Thoracic aorta (tissue), 2 donors: ENCODE results near the gene DGKD. TPM values are rescaled to one million over a fixed set of nuclear protein-coding genes. Genes with fewer than 3 reads are reported as not detected.

ENCODE experiments used
- ATAC-seq: fragments of 150-250 bp; one replicate; pipeline ENCODE4 v1.8.0; 2017; ENCODE audit warnings: low read depth; ENCODE audit not compliant: insufficient number of reproducible peaks, low FRiP score
- DNase-seq: peaks from one replicate; pipeline ENCODE4 v3.0.0-alpha.2; 2020; ENCODE audit warnings: low spot score
- H3K27ac ChIP-seq, 2 donors: fragments of 200-600 bp; sonication (generic); 1 replicate in 1 of 2; 2 replicates in 1 of 2; pipeline ENCODE4 v1.5.1; 2016; ENCODE audit warnings: mild to moderate bottlenecking in 2 of 2, moderate library complexity in 2 of 2
- H3K27me3 ChIP-seq: fragments of 200-600 bp; sonication (generic); replicated peaks from 2 replicates; pipeline ENCODE4 v1.6.0; 2016; ENCODE audit warnings: mild to moderate bottlenecking; ENCODE audit not compliant: insufficient read depth
- H3K36me3 ChIP-seq: fragments of 200-600 bp; sonication (generic); one replicate; pipeline ENCODE4 v1.5.1; 2016
- H3K4me1 ChIP-seq, 2 donors: fragments of 200-600 bp; sonication (generic); 1 replicate in 1 of 2; 2 replicates in 1 of 2; pipeline versions ENCODE4 v1.5.1 to v1.6.0; 2016; ENCODE audit warnings: low read depth in 2 of 2, mild to moderate bottlenecking in 1 of 2; ENCODE audit not compliant: control insufficient read depth in 1 of 2
- H3K4me3 ChIP-seq: fragments of 200-600 bp; sonication (generic); 2 replicates; pipeline ENCODE4 v1.5.1; 2016; ENCODE audit warnings: mild to moderate bottlenecking
- H3K9me3 ChIP-seq: fragments of 200-600 bp; sonication (generic); 2 replicates; pipeline ENCODE4 v1.5.1; 2016
- total RNA-seq, 2 donors: library from RNA; depleted of rRNA; stranded (reverse); fragments of >200 nt; gene quantifications; one replicate each; pipeline versions ENCODE4 v1.1.0 to v1.2.3, GENCODE V29; 2016
- TF ChIP-seq, protein P1 (sequence below): fragments of 200-600 bp; sonication (generic); IDR thresholded peaks from one replicate; pipeline ENCODE4 v1.5.1; 2019; ENCODE audit warnings: antibody characterized with exemption

DGKD gene, protein sequence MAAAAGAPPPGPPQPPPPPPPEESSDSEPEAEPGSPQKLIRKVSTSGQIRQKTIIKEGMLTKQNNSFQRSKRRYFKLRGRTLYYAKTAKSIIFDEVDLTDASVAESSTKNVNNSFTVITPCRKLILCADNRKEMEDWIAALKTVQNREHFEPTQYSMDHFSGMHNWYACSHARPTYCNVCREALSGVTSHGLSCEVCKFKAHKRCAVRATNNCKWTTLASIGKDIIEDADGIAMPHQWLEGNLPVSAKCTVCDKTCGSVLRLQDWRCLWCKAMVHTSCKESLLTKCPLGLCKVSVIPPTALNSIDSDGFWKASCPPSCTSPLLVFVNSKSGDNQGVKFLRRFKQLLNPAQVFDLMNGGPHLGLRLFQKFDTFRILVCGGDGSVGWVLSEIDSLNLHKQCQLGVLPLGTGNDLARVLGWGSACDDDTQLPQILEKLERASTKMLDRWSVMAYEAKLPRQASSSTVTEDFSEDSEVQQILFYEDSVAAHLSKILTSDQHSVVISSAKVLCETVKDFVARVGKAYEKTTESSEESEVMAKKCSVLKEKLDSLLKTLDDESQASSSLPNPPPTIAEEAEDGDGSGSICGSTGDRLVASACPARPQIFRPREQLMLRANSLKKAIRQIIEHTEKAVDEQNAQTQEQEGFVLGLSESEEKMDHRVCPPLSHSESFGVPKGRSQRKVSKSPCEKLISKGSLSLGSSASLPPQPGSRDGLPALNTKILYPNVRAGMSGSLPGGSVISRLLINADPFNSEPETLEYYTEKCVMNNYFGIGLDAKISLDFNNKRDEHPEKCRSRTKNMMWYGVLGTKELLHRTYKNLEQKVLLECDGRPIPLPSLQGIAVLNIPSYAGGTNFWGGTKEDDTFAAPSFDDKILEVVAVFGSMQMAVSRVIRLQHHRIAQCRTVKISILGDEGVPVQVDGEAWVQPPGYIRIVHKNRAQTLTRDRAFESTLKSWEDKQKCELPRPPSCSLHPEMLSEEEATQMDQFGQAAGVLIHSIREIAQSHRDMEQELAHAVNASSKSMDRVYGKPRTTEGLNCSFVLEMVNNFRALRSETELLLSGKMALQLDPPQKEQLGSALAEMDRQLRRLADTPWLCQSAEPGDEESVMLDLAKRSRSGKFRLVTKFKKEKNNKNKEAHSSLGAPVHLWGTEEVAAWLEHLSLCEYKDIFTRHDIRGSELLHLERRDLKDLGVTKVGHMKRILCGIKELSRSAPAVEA
- total RNA-seq, result 10 to 100 TPM; 47.3 to 47.9 TPM

DNA sequence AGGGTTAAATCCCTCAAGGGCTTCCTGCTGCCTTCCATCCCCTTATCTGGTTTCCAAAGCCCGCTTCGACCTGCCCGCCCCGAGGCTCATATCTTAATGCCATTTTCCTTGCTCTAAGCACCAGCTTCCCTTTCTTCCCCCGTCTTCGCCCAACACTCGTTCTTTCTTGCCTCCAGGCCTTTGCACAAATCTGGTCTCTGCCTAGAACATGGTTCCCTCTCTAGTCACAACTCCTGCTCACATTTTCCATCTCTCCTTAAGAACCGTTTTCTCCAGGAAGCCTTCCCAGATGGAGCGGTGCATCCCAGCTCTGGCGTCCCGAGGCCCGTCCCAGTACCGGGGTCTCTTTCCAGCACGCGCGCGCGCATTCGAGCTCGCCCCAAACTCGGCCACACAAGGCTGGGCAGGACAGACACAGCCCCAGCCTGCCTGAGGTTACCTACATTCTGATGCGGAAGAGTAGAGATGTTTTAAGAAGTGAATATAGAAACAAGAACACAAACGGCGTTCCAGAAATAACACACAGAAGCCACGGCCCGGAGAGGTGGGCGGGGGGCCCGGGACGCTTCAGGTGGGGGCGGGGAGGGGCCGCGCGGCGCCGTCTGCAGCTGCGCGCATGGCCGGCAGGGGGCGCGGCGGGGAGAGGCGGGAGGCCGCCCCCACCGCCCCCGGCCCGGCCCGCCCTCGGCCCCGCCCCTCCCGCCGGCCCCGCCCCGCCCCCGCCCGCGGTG is at the start of gene DGKD:
DGKD (plus strand) TSS at position 726 of the 731 bp plus-strand sequence. CDS start 25 bp downstream, outside the sequence.
- Histone ChIP-seq H3K27me3 (no peaks in the 10 kb centered on the region), H3K4me1 (peaks cover 10 to 31% of the 10 kb centered on the region in 2 donors), H3K36me3 (no peaks in the 10 kb centered on the region), H3K27ac (peak within 1 kb of the TSS in 1 of 2 donors; percentile 8), H3K4me3 (peak within 1 kb of the TSS; percentile 90), H3K9me3 (no peaks in the 10 kb centered on the region)
- DNase-seq (no peak), ATAC-seq (peak; percentile 58)
- TF ChIP-seq, protein P1, sequence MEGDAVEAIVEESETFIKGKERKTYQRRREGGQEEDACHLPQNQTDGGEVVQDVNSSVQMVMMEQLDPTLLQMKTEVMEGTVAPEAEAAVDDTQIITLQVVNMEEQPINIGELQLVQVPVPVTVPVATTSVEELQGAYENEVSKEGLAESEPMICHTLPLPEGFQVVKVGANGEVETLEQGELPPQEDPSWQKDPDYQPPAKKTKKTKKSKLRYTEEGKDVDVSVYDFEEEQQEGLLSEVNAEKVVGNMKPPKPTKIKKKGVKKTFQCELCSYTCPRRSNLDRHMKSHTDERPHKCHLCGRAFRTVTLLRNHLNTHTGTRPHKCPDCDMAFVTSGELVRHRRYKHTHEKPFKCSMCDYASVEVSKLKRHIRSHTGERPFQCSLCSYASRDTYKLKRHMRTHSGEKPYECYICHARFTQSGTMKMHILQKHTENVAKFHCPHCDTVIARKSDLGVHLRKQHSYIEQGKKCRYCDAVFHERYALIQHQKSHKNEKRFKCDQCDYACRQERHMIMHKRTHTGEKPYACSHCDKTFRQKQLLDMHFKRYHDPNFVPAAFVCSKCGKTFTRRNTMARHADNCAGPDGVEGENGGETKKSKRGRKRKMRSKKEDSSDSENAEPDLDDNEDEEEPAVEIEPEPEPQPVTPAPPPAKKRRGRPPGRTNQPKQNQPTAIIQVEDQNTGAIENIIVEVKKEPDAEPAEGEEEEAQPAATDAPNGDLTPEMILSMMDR, result peak; percentile 70

- TF ChIP-seq, protein P1, result no peak
- H3K4me1 ChIP-seq, result no peaks in the 10 kb centered on the region
Observed at GRCh38 chr2:233307565-233307964, 46.7 kb upstream of the DGKD start, which contains the start of gene SAG. Gene SAG (plus strand): TSS chr2:233307816. CDS start chr2:233309190, 1,374 bp downstream.

GRCh38 chr2:233311241-233311926 is 42.9 kb upstream of the DGKD start:
- no peaks in the 10 kb centered on the region for H3K4me1 ChIP-seq
- H3K9me3 ChIP-seq, result no peaks in the 10 kb centered on the region
- no peak overlapping the region for H3K27ac ChIP-seq
- no peak for ATAC-seq
- no peak overlapping the region for H3K4me3 ChIP-seq
- H3K36me3 ChIP-seq, result no peaks in the 10 kb centered on the region
- TF ChIP-seq, protein P1, result no peak
- no peaks in the 10 kb centered on the region for H3K27me3 ChIP-seq
- DNase-seq, result no peak

More at GRCh38 chr2:233307565-233307964, 46.7 kb upstream of the DGKD start, which contains the start of gene SAG:
- Histone ChIP-seq H3K36me3 (no peaks in the 10 kb centered on the region), H3K4me3 (no peak within 1 kb of the TSS), H3K9me3 (no peaks in the 10 kb centered on the region), H3K27me3 (no peaks in the 10 kb centered on the region), H3K27ac (no peak within 1 kb of the TSS)
- DNase-seq, result no peak
- ATAC-seq, result no peak

GRCh38 chr2:233312874-233313273 is 41.4 kb upstream of the DGKD start:
- ATAC-seq, result no peak
- Histone ChIP-seq H3K27ac (no peak overlapping the region), H3K9me3 (no peaks in the 10 kb centered on the region), H3K36me3 (no peaks in the 10 kb centered on the region), H3K4me1 (no peaks in the 10 kb centered on the region), H3K4me3 (no peak overlapping the region), H3K27me3 (no peaks in the 10 kb centered on the region)
- TF ChIP-seq, protein P1, result no peak
- no peak for DNase-seq
